ENCODE measurements around the gene NUFIP1. TPM values are rescaled to one million over a fixed set of nuclear protein-coding genes. Genes with fewer than 3 reads are reported as not detected.

The NUFIP1 gene
- total RNA-seq, 1 donor from 2014 or later: 3.1 TPM

DNA sequence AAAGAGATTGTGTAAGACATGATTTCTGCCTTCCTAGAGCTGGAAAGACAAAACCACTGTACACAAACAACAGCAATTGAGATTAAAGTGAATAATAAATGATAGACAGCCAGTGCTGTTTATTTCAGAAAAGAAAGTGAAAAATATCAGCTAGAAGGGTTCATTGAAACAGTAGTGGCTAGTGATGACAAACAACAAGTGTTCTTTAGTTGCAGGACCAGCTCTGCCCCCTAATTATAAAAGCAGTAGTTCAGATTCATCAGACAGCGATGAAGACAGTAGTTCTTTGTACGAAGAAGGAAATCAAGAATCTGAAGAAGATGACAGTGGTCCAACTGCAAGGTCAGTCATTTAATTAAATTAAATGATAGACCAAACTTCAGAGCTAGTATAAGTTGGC is 14.8 kb upstream of the NUFIP1 start:
- Histone ChIP-seq H3K27ac (replicated peaks) (no peak overlapping the region), H3K27me3 (ENCODE audit: low read depth) (no peaks in the 10 kb centered on the region), H3K9me3 (replicated peaks) (no peaks in the 10 kb centered on the region), H3K4me3 (no peak overlapping the region), H3K36me3 (peaks cover 80% of the 10 kb centered on the region), H3K4me1 (peaks cover 7% of the 10 kb centered on the region)
- no peak for DNase-seq
- intact Hi-C loops (cut with micrococcal nuclease): no loop called here
- no peak for TF ChIP-seq CTCF (IDR thresholded peaks at IDR 0.05; ENCODE audit: borderline replicate concordance)

- no peak overlapping the region for H3K4me3 ChIP-seq
- H3K27me3 ChIP-seq (ENCODE audit: low read depth): no peaks in the 10 kb centered on the region
- DNase-seq: no peak
- H3K27ac ChIP-seq (replicated peaks): no peak overlapping the region
- peaks cover 7% of the 10 kb centered on the region for H3K4me1 ChIP-seq
- peaks cover 76% of the 10 kb centered on the region for H3K36me3 ChIP-seq
- no peaks in the 10 kb centered on the region for H3K9me3 ChIP-seq (replicated peaks)
- no peak for TF ChIP-seq CTCF (IDR thresholded peaks at IDR 0.05; ENCODE audit: borderline replicate concordance)
- intact Hi-C loops (cut with micrococcal nuclease): no loop called here
Observed at GRCh38 chr13:45003417-45003816, 14.1 kb upstream of the NUFIP1 start.

DNA sequence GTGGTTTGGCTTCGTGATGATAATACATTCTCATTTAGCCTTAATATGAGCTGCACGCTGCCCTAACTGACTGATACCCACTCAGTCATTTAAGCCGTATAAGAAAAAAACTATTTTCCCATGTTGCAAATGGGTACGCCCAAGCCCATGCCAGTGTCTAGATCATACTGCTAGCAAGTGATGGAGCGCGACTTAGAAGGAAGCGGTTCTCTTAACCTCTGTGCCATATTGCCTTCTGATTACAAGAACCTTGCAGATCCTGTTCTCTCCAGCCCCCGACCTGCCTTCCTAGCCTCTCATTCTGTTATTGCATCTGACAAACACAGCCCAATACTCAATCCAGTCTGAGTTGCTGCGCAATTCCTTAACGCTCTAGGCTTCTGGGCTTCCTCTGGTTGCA is 670 bp upstream of the NUFIP1 start:
- intact Hi-C loops (cut with micrococcal nuclease): no loop called here
- TF ChIP-seq CTCF (IDR thresholded peaks at IDR 0.05; ENCODE audit: borderline replicate concordance): no peak
- Histone ChIP-seq H3K27ac (replicated peaks) (peak overlapping the region; percentile 83), H3K27me3 (ENCODE audit: low read depth) (no peaks in the 10 kb centered on the region), H3K36me3 (peaks cover 9% of the 10 kb centered on the region), H3K4me3 (peak overlapping the region; percentile 92), H3K9me3 (replicated peaks) (no peaks in the 10 kb centered on the region), H3K4me1 (peaks cover 59% of the 10 kb centered on the region)
- DNase-seq: no peak

- H3K4me1 ChIP-seq: peaks cover 14% of the 10 kb centered on the region
- H3K27me3 ChIP-seq (ENCODE audit: low read depth): no peaks in the 10 kb centered on the region
- no peak overlapping the region for H3K4me3 ChIP-seq
- intact Hi-C loops (cut with micrococcal nuclease): no loop called here
- no peak overlapping the region for H3K27ac ChIP-seq (replicated peaks)
- peaks cover 43% of the 10 kb centered on the region for H3K36me3 ChIP-seq
- no peak for DNase-seq
- no peaks in the 10 kb centered on the region for H3K9me3 ChIP-seq (replicated peaks)
- TF ChIP-seq CTCF (IDR thresholded peaks at IDR 0.05; ENCODE audit: borderline replicate concordance): no peak
Observed at GRCh38 chr13:44978328-44978727, 10.9 kb downstream of the NUFIP1 start.

DNA sequence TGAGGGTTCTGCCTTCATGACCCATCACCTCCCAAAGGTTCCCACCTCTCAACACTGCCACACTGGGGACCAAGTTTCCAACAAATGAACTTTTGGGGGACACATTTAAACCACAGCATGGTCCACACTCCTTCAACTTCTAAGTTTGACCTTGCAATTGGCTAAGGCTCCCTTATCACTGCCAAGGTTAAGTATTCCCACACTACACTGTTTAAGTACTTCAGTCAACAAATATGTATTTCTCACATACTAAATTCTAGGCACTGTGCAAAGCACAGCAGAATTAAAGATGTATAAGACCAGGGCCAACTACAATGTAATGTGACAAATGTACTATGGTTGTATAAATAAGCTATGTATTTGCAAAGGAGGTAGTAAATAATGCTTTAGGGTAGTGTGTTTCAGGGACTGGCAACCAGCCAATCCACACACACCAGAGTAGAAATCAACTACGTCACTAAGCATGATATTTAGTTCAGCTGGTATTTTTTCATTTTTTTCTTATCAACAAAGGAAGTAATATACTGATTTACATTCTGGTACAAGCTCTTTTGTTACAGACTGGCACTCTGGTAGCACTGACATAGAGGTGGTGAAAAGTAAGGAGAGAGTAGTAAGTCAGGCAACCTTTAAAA is 12.2 kb downstream of the NUFIP1 start:
- H3K4me1 ChIP-seq: peaks cover 20% of the 10 kb centered on the region
- H3K4me3 ChIP-seq: no peak overlapping the region
- no peak for DNase-seq
- no peaks in the 10 kb centered on the region for H3K27me3 ChIP-seq (ENCODE audit: low read depth)
- no peaks in the 10 kb centered on the region for H3K9me3 ChIP-seq (replicated peaks)
- H3K36me3 ChIP-seq: peaks cover 43% of the 10 kb centered on the region
- no peak for TF ChIP-seq CTCF (IDR thresholded peaks at IDR 0.05; ENCODE audit: borderline replicate concordance)
- H3K27ac ChIP-seq (replicated peaks): no peak overlapping the region
- intact Hi-C loops (cut with micrococcal nuclease): no loop called here
